ENCODE measurements around the gene SLC52A3. TPM values are rescaled to one million over a fixed set of nuclear protein-coding genes. Genes with fewer than 3 reads are reported as not detected.

Gene SLC52A3
- total RNA-seq, 1 experiment from 2014 or later: not detected

Other genes with a start within 250 kb of the SLC52A3 start
- gene CSNK2A1, start 224.7 kb downstream of the SLC52A3 start, total RNA-seq (2014; rRNA removed; shearing (Covaris generic); ENCODE audit: low replicate concordance): 91.3 and 148 TPM in 2 replicates
- gene TCF15, start 158.2 kb downstream of the SLC52A3 start, total RNA-seq (2014; rRNA removed; shearing (Covaris generic); ENCODE audit: low replicate concordance): not detected in 2 replicates
- 1.0 and 3.0 TPM in 2 replicates for gene SRXN1, start 115.3 kb downstream of the SLC52A3 start, total RNA-seq (2014; rRNA removed; shearing (Covaris generic); ENCODE audit: low replicate concordance)
- not detected in 2 replicates for gene SCRT2, start 92.7 kb downstream of the SLC52A3 start, total RNA-seq (2014; rRNA removed; shearing (Covaris generic); ENCODE audit: low replicate concordance)
- 0.89 and 3.1 TPM in 2 replicates for gene FAM110A, start 65.2 kb upstream of the SLC52A3 start, total RNA-seq (2014; rRNA removed; shearing (Covaris generic); ENCODE audit: low replicate concordance)
- not detected in 2 replicates for gene ANGPT4, start 147.8 kb upstream of the SLC52A3 start, total RNA-seq (2014; rRNA removed; shearing (Covaris generic); ENCODE audit: low replicate concordance)
- gene RSPO4, start 233.8 kb upstream of the SLC52A3 start, total RNA-seq (2014; rRNA removed; shearing (Covaris generic); ENCODE audit: low replicate concordance): not detected in 2 replicates

Data from Karpas-422 (cell line).